Fibroblast of villous mesenchyme (primary cell): ENCODE results near the gene PRR7. TPM values are rescaled to one million over a fixed set of nuclear protein-coding genes. Genes with fewer than 3 reads are reported as not detected.

Source experiments
- DNase-seq: peaks from one replicate; pipeline ENCODE4 v3.0.0-alpha.2; 2010; ENCODE audit warnings: low read depth
- H3K4me3 ChIP-seq: 2 replicates; pipeline ENCODE4 v1.5.1; 2011; ENCODE audit warnings: low read depth, mild to moderate bottlenecking, low read length
- CTCF ChIP-seq: IDR thresholded peaks from 2 replicates; pipeline ENCODE4 v1.5.1; 2012; ENCODE audit warnings: low read depth, mild to moderate bottlenecking, low read length; ENCODE audit not compliant: insufficient read depth
- total RNA-seq: library from RNA; depleted of rRNA; stranded (reverse); fragments of >200 nt; gene quantifications from 2 replicates; pipeline ENCODE4 v1.2.3, GENCODE V29; 2012

The PRR7 gene
- total RNA-seq, 1 donor, result 4.7 TPM

GRCh38 chr5:177495243-177496060, 48.8 kb downstream of the PRR7 start:
- no peak for TF ChIP-seq CTCF
- peak overlapping the region; percentile 90 for H3K4me3 ChIP-seq
- peak; percentile 95 for DNase-seq

- peak overlapping the region; percentile 90 for H3K4me3 ChIP-seq
- peak; percentile 45 for DNase-seq
- TF ChIP-seq CTCF, result peak; percentile 39
Observed at GRCh38 chr5:177496070-177496726, 49.6 kb downstream of the PRR7 start.

DNA sequence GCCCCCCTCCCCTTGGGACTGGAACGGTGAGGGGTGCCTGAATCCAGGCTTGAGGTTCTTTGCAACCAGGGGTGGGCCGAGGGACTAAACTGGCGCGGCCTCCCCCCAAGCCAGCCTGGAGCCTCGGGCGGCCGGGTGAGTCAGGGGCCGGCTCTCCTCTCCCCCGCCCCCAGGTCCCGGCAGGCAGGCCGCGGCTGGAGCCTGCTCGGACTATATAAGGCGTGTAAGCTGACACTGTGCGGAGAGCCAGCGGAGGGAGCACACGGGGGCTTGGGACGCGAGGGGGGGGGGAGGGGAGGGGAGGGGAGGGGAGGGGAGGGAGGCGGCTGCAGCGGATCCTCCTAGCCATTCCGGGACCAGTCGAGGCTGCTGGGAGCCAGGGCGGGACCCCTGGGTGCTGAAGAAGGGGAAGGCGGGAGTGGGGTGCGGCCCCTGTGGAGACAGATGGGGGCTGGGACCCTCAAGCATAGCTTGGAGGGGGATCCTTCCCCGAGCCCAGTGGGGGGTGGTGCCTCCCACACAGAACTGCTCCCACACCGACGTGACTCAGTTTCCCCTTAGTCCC, 50.2 kb downstream of the PRR7 start:
- TF ChIP-seq CTCF, result no peak
- DNase-seq, result peak; percentile 95
- peak overlapping the region; percentile 90 for H3K4me3 ChIP-seq

DNA sequence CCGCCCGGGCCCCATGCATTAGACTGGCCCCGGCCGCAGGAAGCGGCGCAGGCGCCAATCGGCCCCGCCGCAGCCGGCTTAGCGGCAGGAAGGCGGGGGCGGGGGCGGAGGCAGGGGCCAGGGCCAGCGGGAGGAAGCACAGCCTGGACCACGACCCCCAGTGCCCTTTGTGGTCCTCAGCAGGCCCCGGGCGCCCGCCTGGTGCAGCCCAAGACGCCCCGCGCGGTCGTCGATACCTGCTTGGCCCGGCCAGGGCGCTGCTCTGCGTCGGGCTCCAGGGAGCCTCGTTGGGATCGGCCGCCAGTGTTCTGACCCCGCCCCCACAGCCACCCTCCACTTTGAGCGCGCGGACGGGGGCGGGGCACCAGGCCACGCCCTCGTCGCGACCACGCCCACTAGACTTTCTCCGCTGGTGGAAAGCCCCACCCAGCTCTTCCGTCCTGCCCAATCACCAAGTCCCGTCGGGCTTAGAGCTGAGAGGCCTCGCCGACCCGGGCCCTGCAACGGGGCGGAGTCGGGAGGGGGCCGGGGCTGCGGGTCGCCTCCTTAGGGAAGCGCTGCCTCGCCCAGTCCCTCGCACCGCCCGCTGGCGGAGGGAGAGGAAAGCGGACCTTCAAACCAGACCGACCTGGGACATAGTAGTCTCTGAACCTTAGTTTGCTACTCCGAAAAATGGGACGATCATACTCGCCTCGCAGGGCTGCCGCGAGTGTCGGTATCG, 50.8 kb downstream of the PRR7 start, which contains the start of gene PDLIM7:
PDLIM7 (minus strand) TSS at position 313 of the 721 bp plus-strand sequence. CDS start 1,092 bp downstream, outside the sequence.
- TF ChIP-seq CTCF, result peak; percentile 19
- DNase-seq, result peak; percentile 99
- peak within 1 kb of the TSS; percentile 90 for H3K4me3 ChIP-seq

- TF ChIP-seq CTCF, result no peak
- DNase-seq, result peak; percentile 28
- peak overlapping the region; percentile 90 for H3K4me3 ChIP-seq
Observed at GRCh38 chr5:177498013-177498787, 51.6 kb downstream of the PRR7 start.

- no peak for DNase-seq
- H3K4me3 ChIP-seq, result no peak overlapping the region
- TF ChIP-seq CTCF, result no peak
Observed at GRCh38 chr5:177499842-177500241, 53.2 kb downstream of the PRR7 start.
